Stimulated activated CD4-positive, alpha-beta T cell treated with anti-CD3 and anti-CD28 coated beads, Interleukin-1b, Interleukin-23, amount 100 ng/mL, for 1 hour (primary cell): ENCODE measurements around the gene ANO1.
"Not testable (repeated sequence)": the region's sequence is repeated elsewhere in the genome, so short reads cannot be mapped to it uniquely, and the experiment has no call there.

Source experiments
- DNase-seq, 2 donors: peaks; one replicate each; pipeline ENCODE4 v3.0.0-alpha.2; 2020; ENCODE audit warnings: low read depth in 2 of 2

ANO1 gene

GRCh38 chr11:70210051-70210501 is 132.0 kb downstream of the ANO1 start:
- DNase-seq: no peak

- no peak for DNase-seq
Measured at GRCh38 chr11:70210530-70210929, 132.4 kb downstream of the ANO1 start.

GRCh38 chr11:70212227-70212811 is 134.2 kb downstream of the ANO1 start:
- no peak for DNase-seq

- DNase-seq: not testable (repeated sequence)
Measured at GRCh38 chr11:70217388-70217787, 139.3 kb downstream of the ANO1 start.

- not testable (repeated sequence) for DNase-seq
Measured at GRCh38 chr11:70218076-70218475, 140.0 kb downstream of the ANO1 start.

- DNase-seq: no peak
Measured at GRCh38 chr11:70220136-70220535, 142.0 kb downstream of the ANO1 start.

- no peak for DNase-seq
Measured at GRCh38 chr11:70220920-70221319, 142.8 kb downstream of the ANO1 start.

GRCh38 chr11:70225681-70226177 is 147.6 kb downstream of the ANO1 start:
- DNase-seq: no peak

- no peak for DNase-seq
Measured at GRCh38 chr11:70226183-70226582, 148.1 kb downstream of the ANO1 start.

GRCh38 chr11:70226967-70227366 is 148.8 kb downstream of the ANO1 start:
- DNase-seq: no peak

GRCh38 chr11:70229737-70230136 is 151.6 kb downstream of the ANO1 start:
- no peak for DNase-seq

- DNase-seq: no peak
Measured at GRCh38 chr11:70230151-70230839, 152.2 kb downstream of the ANO1 start.

GRCh38 chr11:70230840-70231710 is 153.0 kb downstream of the ANO1 start:
- no peak for DNase-seq

GRCh38 chr11:70233034-70233433 is 154.9 kb downstream of the ANO1 start:
- no peak for DNase-seq

- DNase-seq: no peak
Measured at GRCh38 chr11:70233511-70233934, 155.4 kb downstream of the ANO1 start.

GRCh38 chr11:70233962-70234361 is 155.8 kb downstream of the ANO1 start:
- DNase-seq: no peak
